SK-N-SH treated with all-trans-retinoic acid at 6 μM for 48 hours (cell line): ENCODE measurements around the gene SOX30.

Source experiments
- ATAC-seq: fragments of 200-7000 bp; cut with Tn5 transposase; 3 replicates; pipeline ENCODE4 v1.9.1; 2020; ENCODE audit warnings: mild to moderate bottlenecking, moderate library complexity
- ARNTL ChIP-seq: fragments of 450-650 bp; formaldehyde crosslinking; IDR thresholded peaks from 2 replicates; pipeline ENCODE4 v1.5.0; 2020; ENCODE audit warnings: low read depth, mild to moderate bottlenecking, moderate library complexity, borderline replicate concordance
- BACH2 ChIP-seq: fragments of 250-450 bp; sonication (Bioruptor Pico); IDR thresholded peaks from 2 replicates; pipeline ENCODE4 v1.9.0; 2021; ENCODE audit warnings: mild to moderate bottlenecking, borderline replicate concordance
- CSDC2 ChIP-seq: fragments of 250-450 bp; sonication (Bioruptor Pico); IDR thresholded peaks from 2 replicates; pipeline ENCODE4 v1.5.0; 2020; ENCODE audit warnings: mild to moderate bottlenecking, moderate library complexity
- CSRNP3 ChIP-seq: fragments of 250-450 bp; sonication (Bioruptor Pico); IDR thresholded peaks from 2 replicates; pipeline ENCODE4 v1.5.1; 2021; ENCODE audit warnings: mild to moderate bottlenecking, moderate library complexity
- ESRRG ChIP-seq: fragments of 250-450 bp; sonication (Bioruptor Pico); IDR thresholded peaks from 2 replicates; pipeline ENCODE4 v1.6.1; 2021; ENCODE audit warnings: mild to moderate bottlenecking
- GLIS3 ChIP-seq: fragments of 250-450 bp; sonication (Bioruptor Pico); IDR thresholded peaks from 2 replicates; pipeline ENCODE4 v1.5.0; 2020; ENCODE audit warnings: mild to moderate bottlenecking, moderate library complexity
- ISL1 ChIP-seq: fragments of 250-450 bp; sonication (Bioruptor Pico); IDR thresholded peaks from 2 replicates; pipeline ENCODE4 v2.1.2; 2022; ENCODE audit warnings: mild to moderate bottlenecking, moderate library complexity
- OSR1 ChIP-seq: fragments of 250-450 bp; sonication (Bioruptor Pico); IDR thresholded peaks from 2 replicates; pipeline ENCODE4 v1.8.0; 2022; ENCODE audit warnings: moderate library complexity, mild to moderate bottlenecking, inconsistent platforms
- PATZ1 ChIP-seq: fragments of 250-450 bp; sonication (Bioruptor Pico); IDR thresholded peaks from 2 replicates; pipeline ENCODE4 v1.8.0; 2020; ENCODE audit warnings: mild to moderate bottlenecking, moderate library complexity, borderline replicate concordance
- POU6F1 ChIP-seq: fragments of 250-450 bp; sonication (Bioruptor Pico); IDR thresholded peaks from 2 replicates; pipeline ENCODE4 v1.8.0; 2021; ENCODE audit warnings: low read depth, mild to moderate bottlenecking, moderate library complexity, borderline replicate concordance
- PPARA ChIP-seq: fragments of 250-450 bp; sonication (Bioruptor Pico); IDR thresholded peaks from 2 replicates; pipeline ENCODE4 v1.5.0; 2020; ENCODE audit warnings: mild to moderate bottlenecking, borderline replicate concordance
- RARB ChIP-seq: fragments of 250-450 bp; sonication (Bioruptor Pico); IDR thresholded peaks from 2 replicates; pipeline ENCODE4 v1.8.0; 2021; ENCODE audit warnings: mild to moderate bottlenecking, moderate library complexity
- SNAI2 ChIP-seq: fragments of 250-450 bp; sonication (Bioruptor Pico); IDR thresholded peaks from 2 replicates; pipeline ENCODE4 v1.5.0; 2020; ENCODE audit warnings: mild to moderate bottlenecking, moderate library complexity
- TCF4 ChIP-seq: fragments of 250-450 bp; sonication (Bioruptor Pico); IDR thresholded peaks from 2 replicates; pipeline ENCODE4 v1.8.0; 2021; ENCODE audit warnings: mild to moderate bottlenecking, moderate library complexity, borderline replicate concordance
- TOX ChIP-seq: fragments of 250-450 bp; sonication (Bioruptor Pico); IDR thresholded peaks from 2 replicates; pipeline ENCODE4 v1.8.0; 2021; ENCODE audit warnings: mild to moderate bottlenecking, moderate library complexity, borderline replicate concordance
- TSHZ2 ChIP-seq: fragments of 250-450 bp; sonication (Bioruptor Pico); IDR thresholded peaks from 2 replicates; pipeline ENCODE4 v1.5.0; 2020; ENCODE audit warnings: mild to moderate bottlenecking, moderate library complexity
- ZC3H10 ChIP-seq: fragments of 250-450 bp; sonication (Bioruptor Pico); IDR thresholded peaks from 2 replicates; pipeline ENCODE4 v1.5.1; 2021; ENCODE audit warnings: mild to moderate bottlenecking, moderate library complexity
- ZFP3 ChIP-seq: fragments of 250-450 bp; sonication (Bioruptor Pico); IDR thresholded peaks from 2 replicates; pipeline ENCODE4 v1.5.0; 2020; ENCODE audit warnings: mild to moderate bottlenecking, moderate library complexity
- ZFP30 ChIP-seq: fragments of 450-650 bp; formaldehyde crosslinking; IDR thresholded peaks from 2 replicates; pipeline ENCODE4 v1.5.0; 2022; ENCODE audit warnings: mild to moderate bottlenecking, moderate library complexity
- ZNF565 ChIP-seq: fragments of 450-650 bp; formaldehyde crosslinking; conservative IDR thresholded peaks from 2 replicates; pipeline ENCODE4 v1.5.0; 2020; ENCODE audit warnings: low read depth, mild to moderate bottlenecking, moderate library complexity
- ZNF70 ChIP-seq: fragments of 450-650 bp; formaldehyde crosslinking; IDR thresholded peaks from 2 replicates; pipeline ENCODE4 v1.5.0; 2020; ENCODE audit warnings: mild to moderate bottlenecking, moderate library complexity
- ZNF8 ChIP-seq: fragments of 450-650 bp; formaldehyde crosslinking; IDR thresholded peaks from 2 replicates; pipeline ENCODE4 v1.5.0; 2020; ENCODE audit warnings: mild to moderate bottlenecking, moderate library complexity

SOX30 gene

GRCh38 chr5:157584628-157585027 lies 67.6 kb downstream of the SOX30 start:
- TF ChIP-seq ARNTL (CRISPR knock-in tag) (no peak), SNAI2 (no peak), PPARA (CRISPR knock-in tag) (no peak), CSDC2 (CRISPR knock-in tag) (no peak), GLIS3 (CRISPR knock-in tag) (no peak), POU6F1 (CRISPR knock-in tag) (no peak), CSRNP3 (CRISPR knock-in tag) (no peak), BACH2 (CRISPR knock-in tag) (no peak)
- ATAC-seq = no peak

GRCh38 chr5:157582731-157583620 lies 69.3 kb downstream of the SOX30 start:
- no peak for ATAC-seq
- TF ChIP-seq RARB (CRISPR knock-in tag) (no peak), ZFP3 (CRISPR knock-in tag) (no peak), ZC3H10 (CRISPR knock-in tag) (no peak), ZNF70 (no peak), TCF4 (CRISPR knock-in tag) (no peak), ZNF565 (CRISPR knock-in tag) (no peak)

- TF ChIP-seq RARB (CRISPR knock-in tag) = no peak
- no peak for TF ChIP-seq ZFP3 (CRISPR knock-in tag)
- TF ChIP-seq ZFP30 (CRISPR knock-in tag) = no peak
- TF ChIP-seq ZNF8 (CRISPR knock-in tag) = no peak
- TF ChIP-seq CSDC2 (CRISPR knock-in tag) = no peak
- TF ChIP-seq TSHZ2 (CRISPR knock-in tag) = no peak
- no peak for TF ChIP-seq SNAI2
- TF ChIP-seq ESRRG (CRISPR knock-in tag) = no peak
- TF ChIP-seq PPARA (CRISPR knock-in tag) = no peak
- ATAC-seq = no peak
Measured at GRCh38 chr5:157581901-157582300, 70.3 kb downstream of the SOX30 start.

GRCh38 chr5:157578079-157578780 lies 74.0 kb downstream of the SOX30 start:
- no peak for TF ChIP-seq TCF4 (CRISPR knock-in tag)
- no peak for TF ChIP-seq TOX
- no peak for TF ChIP-seq PPARA (CRISPR knock-in tag)
- no peak for TF ChIP-seq ZNF8 (CRISPR knock-in tag)
- TF ChIP-seq OSR1 = no peak
- no peak for TF ChIP-seq ARNTL (CRISPR knock-in tag)
- no peak for TF ChIP-seq ISL1 (CRISPR knock-in tag)
- no peak for TF ChIP-seq PATZ1
- TF ChIP-seq, all 23 proteins: peak for 0
- no peak for ATAC-seq
